HG02763 (cell line): Measurements from ENCODE around the gene CALN1.
"Not testable (repeated sequence)": the region's sequence is repeated elsewhere in the genome, so short reads cannot be mapped to it uniquely, and the experiment has no call there.

Experiments
- ATAC-seq: cut with Tn5 transposase; IDR thresholded peaks from one replicate; pipeline ENCODE4 v1.9.1; 2021; ENCODE audit warnings: mild to moderate bottlenecking, moderate library complexity; ENCODE audit not compliant: unreplicated experiment

The CALN1 gene

GRCh38 chr7:71828361-71828760, 583.8 kb downstream of the CALN1 start:
- ATAC-seq: no peak

- ATAC-seq: no peak
These were observed 586.0 kb downstream of the CALN1 start for GRCh38 chr7:71826141-71826540.

GRCh38 chr7:71824006-71824760, 588.0 kb downstream of the CALN1 start:
- ATAC-seq: no peak

- ATAC-seq: not testable (repeated sequence)
These were observed 589.7 kb downstream of the CALN1 start for GRCh38 chr7:71822406-71822805.

GRCh38 chr7:71817916-71818315, 594.2 kb downstream of the CALN1 start:
- no peak for ATAC-seq

- ATAC-seq: no peak
These were observed 604.0 kb downstream of the CALN1 start for GRCh38 chr7:71808115-71808514.

GRCh38 chr7:71804256-71804655, 607.9 kb downstream of the CALN1 start:
- ATAC-seq: no peak

GRCh38 chr7:71801976-71802375, 610.2 kb downstream of the CALN1 start:
- ATAC-seq: no peak

GRCh38 chr7:71800321-71800720, 611.8 kb downstream of the CALN1 start:
- no peak for ATAC-seq

- ATAC-seq: no peak
These were observed 616.7 kb downstream of the CALN1 start for GRCh38 chr7:71795410-71795809.

- no peak for ATAC-seq
These were observed 618.9 kb downstream of the CALN1 start for GRCh38 chr7:71793251-71793650.

GRCh38 chr7:71787513-71787912, 624.6 kb downstream of the CALN1 start:
- ATAC-seq: no peak

GRCh38 chr7:71785216-71785615, 626.9 kb downstream of the CALN1 start:
- ATAC-seq: no peak

- ATAC-seq: no peak
These were observed 627.4 kb downstream of the CALN1 start for GRCh38 chr7:71784781-71785180.

- ATAC-seq: no peak
These were observed 628.0 kb downstream of the CALN1 start for GRCh38 chr7:71784180-71784579.

GRCh38 chr7:71783779-71784178, 628.4 kb downstream of the CALN1 start:
- no peak for ATAC-seq

- ATAC-seq: no peak
These were observed 630.1 kb downstream of the CALN1 start for GRCh38 chr7:71782051-71782450.

- no peak for ATAC-seq
These were observed 631.9 kb downstream of the CALN1 start for GRCh38 chr7:71780282-71780681.

GRCh38 chr7:71777278-71777677, 634.9 kb downstream of the CALN1 start:
- ATAC-seq: no peak

GRCh38 chr7:71776726-71777125, 635.4 kb downstream of the CALN1 start:
- ATAC-seq: no peak

GRCh38 chr7:71775648-71776047, 636.5 kb downstream of the CALN1 start:
- ATAC-seq: no peak

GRCh38 chr7:71772779-71773178, 639.4 kb downstream of the CALN1 start:
- ATAC-seq: no peak

- ATAC-seq: no peak
These were observed 641.8 kb downstream of the CALN1 start for GRCh38 chr7:71770269-71770907.
